CD4-positive, alpha-beta T cell treated with Interleukin-1 beta for 1 hour (primary cell): ENCODE measurements around the gene COL13A1.

ENCODE experiments used
- DNase-seq, 2 donors: peaks; one replicate each; pipeline ENCODE4 v3.0.0-alpha.2; 2020 to 2022

COL13A1 gene

DNA sequence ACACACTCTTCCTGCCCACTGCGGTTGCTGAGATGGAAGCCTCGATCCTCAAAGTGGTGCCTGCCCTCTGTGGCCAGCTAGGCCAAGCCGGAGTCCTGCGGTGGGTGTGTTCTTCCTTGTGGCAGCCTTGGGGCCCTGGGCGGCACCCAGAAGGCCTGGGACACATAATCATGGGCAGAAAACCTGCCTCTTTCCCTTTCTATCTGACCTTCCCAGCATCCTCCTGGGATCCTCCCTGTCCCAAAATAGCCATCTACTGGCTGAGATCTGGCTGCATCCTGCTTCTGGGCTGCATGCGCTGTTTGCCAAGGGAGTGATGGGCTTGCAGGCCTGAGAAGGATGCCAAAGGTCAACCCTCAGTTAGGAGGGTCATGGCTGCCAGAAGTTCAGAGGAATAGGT lies 23.9 kb downstream of the COL13A1 start:
- DNase-seq = no peak

DNA sequence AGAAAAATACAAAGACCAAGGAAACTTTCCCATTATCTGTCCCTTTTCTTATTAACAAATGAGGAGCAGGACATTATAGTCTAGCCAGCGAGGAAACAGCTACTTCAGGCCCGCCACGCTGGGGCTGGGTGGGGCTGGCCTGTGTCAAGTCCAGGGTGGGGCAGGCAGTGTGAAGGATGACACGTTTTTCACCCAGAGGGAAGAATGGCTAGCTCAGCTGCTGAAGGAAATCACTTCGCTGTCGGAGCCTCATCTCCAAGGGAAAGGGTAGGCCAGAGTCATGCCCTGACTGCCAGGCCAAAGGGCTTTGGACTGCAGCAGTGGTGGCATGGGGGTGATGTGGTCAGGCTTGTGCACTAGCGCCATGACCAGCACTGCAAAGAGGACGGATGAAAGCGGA lies 24.4 kb downstream of the COL13A1 start:
- no peak for DNase-seq

DNA sequence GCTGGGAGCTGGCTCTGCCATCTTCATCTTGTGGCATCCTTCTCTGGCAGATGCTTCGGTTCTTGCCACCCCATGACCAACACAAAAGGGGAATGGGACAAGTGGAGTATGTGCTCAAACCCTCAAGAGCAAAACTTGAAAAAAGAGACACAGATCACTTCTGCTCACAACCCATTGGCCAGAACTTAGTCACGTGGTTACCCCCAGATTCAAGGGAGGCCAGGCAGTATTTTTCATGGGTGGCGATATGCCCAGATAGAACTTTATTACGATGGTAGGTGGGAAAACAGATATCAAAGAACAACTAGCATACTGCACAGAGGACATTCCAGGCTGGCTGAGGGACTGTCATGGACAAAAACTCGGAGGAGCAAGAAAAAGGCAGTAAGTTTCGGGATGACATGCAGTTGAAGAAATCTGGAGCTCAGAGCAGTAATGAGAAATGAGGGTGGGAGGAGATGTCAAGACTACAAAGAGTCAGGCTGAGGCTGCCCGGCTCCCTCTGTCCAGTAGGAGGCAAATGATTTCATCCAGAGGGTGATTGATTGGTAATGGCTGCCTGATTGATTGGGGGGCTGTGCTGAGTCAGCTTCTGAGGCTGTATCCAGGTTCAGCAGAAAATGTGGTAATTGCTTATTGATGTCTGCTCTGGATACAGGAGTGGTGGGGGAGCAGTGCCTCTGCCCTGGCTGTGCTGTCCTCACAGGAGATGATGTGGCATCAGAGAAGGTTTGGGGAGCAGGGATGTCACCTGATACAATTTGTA lies 25.3 kb downstream of the COL13A1 start:
- no peak for DNase-seq

DNA sequence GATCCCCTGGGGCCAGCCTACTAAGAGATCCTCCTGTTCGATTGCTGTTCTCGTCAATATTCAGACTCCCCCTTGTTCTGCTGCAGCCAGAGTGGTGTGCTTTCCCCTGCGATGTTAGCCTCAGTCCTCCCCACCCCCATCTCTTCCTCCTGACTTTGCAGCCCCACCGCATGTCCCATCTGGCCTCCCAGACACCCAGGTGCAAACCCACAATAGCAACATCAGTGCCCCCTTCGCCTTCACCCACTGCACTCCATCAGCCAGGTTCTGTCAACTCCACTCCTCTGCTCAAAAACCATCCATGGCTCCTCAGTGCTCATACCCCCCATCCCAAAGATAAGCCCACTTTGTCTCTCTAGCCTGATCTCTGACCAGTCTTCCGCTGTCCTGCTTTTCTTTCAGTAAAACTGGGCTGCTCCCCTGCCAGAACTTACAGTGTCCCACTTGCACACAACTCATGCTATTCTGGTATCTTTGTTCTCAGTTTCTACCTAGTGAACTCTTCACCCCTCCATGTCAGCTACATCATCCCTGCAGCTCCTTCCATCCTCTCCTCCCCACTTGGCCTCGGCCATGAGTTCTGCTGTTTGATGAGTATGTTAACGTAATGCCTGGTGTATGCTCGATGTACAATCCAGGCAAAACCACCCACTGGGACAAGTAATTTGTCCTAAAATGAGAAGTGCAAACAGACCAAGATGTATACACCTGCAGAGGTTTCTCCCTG lies 26.6 kb downstream of the COL13A1 start:
- DNase-seq = no peak

DNA sequence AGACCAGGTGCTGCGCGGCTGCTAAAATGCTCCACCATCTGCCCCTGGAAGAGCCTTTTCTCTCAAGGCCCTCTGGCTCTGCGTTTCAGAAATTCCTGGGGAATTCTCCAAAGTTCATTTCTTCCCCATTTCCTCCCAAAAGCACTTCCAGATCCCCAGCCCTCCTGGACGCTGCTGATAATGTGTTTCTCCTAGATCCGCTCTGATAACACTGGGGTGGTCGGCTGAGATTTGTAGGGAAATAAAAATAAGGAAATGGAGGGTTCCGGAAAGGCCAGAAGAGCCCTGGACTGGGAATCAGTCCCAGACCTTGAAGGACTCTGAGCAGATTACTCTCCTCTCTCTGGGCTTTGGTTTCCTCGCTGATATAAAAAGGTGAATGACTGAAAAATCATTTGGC lies 28.1 kb downstream of the COL13A1 start:
- no peak for DNase-seq

DNA sequence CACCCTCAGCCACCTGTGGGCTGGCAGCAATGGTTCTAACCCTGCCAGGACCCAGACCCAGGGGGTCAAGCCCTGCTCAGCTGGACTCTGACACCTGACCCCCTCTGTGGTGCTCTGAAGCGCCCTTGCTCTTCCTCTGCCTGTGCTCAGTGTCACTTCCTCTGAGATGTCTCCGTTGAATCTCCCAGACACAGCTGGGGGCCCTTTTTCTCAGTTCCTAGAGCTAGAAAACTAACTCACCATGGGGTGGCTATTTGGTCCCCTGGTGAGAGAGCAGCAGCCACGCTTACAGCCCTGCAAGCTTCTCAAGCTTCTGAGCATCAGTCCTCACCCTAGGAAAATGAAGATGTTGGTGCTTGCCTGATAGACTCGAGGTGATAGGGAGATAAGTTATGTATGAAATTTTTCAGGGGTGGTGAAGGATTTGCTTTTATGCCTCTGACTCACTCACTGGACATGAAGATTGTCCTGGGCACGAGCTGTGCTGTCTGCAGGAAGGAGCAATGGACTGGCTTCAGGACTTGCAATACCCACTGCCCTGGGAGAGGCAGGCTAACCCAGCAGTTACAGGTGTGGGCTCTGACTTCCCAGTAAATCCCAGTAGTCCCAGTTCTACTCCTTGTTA lies 29.6 kb downstream of the COL13A1 start:
- no peak for DNase-seq

DNA sequence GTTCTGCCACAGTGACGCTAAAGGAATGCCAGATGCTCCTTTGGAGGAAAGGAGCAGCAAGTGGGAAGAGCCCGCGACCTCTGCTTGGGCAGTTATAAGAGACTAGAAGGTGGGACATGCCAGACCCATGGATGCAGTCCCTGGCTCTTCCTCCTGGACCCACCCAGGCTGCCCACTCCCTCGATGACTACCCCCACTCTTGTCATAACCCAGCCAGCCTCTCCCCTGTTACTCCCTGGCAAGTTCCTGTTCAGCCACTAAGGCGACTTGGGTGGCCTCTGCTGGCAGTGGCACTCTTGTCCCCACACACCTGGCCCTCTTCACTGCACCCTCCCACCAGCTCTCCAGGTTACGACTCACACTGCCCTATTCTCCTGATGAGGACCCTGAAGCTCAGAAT lies 33.5 kb downstream of the COL13A1 start:
- no peak for DNase-seq

DNA sequence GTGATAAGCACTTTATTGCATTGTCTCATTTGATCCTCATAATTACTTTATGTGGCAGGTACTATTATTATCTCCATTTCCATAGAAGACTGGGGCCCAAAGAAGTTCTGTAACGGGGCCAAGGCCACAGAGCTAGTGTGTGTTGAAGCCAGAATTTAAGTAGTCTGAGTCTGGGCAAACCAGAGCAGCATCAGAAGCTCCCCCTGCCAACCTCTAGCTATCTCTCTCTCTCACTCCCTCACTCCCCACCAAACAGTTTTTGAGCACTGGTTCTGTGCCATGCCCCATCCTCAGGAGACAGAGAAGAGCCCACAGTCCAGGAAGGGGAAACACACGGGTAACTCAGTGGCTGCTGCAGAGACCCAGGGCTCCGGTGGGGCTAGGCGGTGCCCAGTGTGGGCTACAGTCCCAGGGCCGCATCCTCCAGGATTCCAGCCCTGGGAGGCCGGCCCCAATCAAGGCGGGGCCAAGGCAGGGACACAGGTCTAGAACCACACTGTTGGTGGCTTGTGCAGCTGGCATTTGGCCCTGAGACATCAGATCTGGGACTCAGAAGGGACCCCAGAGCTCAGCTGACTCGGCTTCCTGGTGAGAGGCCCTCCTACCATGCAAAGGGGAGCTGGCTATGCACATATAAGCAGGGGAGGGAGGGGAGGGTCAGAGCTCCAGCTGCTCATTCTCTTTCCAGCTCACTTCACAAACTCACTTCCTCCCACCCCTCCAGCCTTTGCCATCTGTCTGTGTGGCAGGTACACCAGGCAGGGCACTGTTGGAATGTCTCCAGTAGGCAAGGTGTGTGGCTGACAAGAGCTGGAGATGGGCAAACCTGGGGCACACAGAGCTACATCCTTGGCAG lies 34.4 kb downstream of the COL13A1 start:
- DNase-seq = no peak

DNA sequence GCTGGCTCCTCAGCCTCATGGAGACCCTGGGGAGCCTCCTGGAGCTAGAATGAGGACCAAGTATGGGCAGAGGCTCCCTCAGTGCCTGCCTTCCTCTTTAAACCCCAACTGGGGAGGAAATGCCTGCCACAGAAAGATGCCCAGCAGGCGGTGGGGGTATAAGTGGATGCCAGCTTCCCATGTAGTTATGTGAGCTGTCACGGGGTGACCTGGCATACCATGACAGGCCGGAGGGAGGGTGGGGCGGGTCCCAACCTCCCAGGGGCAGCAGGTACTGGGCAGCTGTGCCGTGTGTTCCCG lies 35.0 kb downstream of the COL13A1 start:
- DNase-seq = no peak

DNA sequence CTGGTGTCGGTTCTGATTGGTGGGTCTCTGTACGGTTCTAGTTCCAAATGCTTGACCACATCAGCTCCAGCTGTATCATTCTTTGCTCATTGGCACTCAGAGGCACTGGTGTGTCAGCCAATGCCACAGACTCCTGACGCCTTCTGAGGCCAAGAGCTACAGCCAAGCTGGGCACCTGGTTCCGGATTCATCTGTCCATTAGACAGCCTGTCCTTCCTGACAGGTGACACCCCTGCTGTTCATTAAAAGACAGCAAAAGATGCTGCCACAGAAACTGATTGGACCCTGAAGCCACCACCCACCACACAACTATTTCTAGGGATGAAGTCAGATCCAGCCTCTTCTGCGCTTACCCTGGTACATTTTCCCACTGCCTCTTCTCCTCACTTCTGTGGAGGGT lies 35.6 kb downstream of the COL13A1 start:
- no peak for DNase-seq

DNA sequence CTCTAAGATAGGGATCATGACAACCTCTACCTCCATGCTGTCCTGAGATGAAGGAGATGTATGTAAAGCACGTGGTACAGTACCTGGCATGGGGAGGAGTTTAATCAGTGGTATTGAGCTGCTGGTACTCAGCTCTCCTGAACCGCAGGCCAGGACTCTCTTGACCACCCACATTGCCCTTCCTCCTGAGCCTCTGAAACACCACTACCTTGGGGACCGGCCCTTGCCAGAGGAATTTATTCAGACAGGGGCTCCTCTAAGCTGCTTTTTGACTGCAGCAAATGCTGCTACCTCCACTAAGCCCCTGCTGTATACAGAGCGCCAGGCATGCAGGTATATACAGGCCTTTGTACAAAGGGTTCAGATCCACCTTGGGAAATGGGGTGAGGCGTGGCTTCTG lies 36.7 kb downstream of the COL13A1 start:
- DNase-seq = no peak

DNA sequence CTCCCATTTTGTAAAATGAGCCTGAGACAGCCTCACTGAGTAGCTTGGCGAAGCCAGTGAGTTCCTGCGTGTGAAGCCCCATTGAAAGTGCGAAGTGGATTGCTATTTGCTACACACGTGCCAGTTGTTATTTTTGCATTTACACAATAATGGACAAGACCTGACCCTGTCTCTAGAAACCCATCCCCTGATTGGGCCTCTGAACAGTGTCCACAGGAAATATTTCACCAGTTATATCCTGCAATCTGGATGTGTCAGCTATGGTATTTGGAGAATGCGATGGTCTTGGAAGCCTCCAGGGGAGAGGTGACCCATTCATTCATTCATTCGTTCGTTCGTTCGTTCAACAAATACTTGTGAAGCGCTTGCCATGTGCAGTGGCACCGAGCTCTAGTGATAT lies 37.1 kb downstream of the COL13A1 start:
- no peak for DNase-seq

DNA sequence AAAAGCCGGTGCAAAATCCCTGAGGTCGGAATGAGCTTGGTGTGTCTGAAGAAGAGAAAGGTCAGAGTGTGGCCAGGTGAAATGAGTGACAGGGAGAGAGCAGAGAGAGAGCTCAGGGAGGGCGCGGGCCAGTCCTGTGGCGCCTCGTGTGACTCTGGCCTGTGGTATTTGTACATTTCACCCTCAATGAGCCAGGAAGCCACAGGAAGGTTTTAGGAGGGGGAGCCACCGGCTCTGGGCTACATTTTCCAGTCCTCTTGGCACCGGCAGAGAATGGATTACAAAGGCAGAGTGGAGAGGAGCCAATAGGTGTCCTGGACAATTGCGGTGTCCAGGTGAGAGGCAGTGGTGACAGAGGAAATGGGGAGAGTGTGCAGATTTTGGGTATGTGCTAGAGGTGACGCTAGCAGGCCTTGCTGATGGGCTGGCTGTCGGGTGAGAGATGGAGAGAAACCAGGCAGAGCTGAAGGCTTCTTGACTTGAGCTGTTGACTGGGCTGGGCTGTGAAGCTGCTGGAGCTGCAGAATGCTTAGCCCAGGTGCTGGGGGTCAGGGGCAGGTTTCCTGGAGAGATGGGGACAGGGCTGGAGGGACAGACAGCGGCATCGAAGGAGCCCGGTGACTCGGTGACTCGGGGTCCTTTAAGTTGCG lies 38.1 kb downstream of the COL13A1 start:
- no peak for DNase-seq

DNA sequence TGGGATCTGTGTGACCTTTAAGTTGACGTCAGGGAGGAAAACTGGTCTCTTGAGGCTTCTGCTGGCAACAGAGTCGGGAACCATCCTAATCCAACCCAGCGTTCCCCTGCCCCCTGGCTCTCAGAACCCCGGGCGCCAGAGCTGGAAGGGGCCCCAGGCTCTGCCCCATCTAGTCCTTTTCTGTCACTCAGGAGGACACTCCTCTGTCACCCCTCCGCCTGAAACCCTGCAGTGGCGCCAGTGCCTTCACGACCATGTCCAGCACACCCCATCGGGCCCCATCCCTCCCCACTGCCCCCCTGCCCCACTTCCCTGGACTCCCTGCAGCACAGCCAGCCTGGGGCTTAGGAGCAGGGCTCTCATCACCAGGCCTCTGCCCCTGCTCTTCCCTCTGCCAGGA lies 39.1 kb downstream of the COL13A1 start:
- no peak for DNase-seq

DNA sequence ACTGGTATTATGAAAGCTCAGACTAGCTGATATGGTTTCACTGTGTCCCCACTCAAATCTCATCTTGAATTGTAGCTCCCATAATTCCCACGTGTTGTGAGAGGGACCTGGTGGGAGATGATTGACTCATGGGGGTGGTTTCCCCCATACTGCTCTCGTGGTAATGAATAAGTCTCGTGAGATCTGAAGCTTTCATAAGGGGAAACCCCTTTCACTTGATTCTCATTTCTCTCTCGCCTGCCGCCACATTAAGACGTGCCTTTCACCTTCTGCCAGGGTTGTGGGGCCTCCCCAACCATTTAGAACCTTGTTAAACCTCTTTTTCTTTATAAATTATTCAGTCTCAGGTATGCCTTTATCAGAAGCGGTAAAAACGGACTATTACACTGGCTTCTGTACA lies 40.3 kb downstream of the COL13A1 start:
- no peak for DNase-seq

DNA sequence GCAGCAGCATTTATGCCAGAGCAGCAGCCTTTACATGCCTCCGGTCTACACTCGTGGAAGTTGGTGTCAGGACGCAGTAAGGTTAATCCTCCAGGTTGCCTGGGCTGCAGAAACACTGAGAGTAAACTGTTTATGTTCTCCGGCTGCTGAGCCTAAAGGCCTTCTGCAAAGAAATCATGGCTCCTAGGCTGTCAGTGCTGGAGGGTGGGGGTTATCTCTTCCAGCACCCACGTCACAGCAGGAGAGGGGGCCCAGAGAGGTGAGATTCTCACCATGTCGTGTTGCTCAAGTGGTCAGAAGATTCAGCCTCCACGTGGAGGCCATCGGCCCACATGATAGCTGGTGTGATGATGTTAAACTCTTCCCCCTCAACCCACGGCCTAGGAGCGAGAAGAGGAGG lies 41.2 kb downstream of the COL13A1 start:
- DNase-seq = no peak

DNA sequence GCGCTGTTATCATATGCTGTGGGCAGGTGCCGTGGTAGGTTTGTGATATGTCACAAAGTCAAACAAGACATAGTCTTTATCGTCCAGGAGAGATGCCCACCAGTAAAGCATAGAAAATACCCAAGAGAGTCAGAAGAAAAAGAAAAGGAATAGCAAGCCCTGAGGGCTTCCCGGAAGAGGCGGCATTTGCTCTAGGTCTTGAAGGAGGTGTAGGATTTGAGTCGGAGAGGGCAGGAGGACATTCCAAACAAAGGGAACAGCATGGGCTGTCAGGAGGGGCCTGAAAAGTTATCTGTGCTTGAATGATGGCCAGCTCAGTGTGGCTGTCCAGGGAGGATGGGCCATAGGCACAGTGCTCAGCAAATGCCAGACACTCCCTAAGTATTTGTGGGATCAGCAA lies 42.2 kb downstream of the COL13A1 start:
- no peak for DNase-seq

DNA sequence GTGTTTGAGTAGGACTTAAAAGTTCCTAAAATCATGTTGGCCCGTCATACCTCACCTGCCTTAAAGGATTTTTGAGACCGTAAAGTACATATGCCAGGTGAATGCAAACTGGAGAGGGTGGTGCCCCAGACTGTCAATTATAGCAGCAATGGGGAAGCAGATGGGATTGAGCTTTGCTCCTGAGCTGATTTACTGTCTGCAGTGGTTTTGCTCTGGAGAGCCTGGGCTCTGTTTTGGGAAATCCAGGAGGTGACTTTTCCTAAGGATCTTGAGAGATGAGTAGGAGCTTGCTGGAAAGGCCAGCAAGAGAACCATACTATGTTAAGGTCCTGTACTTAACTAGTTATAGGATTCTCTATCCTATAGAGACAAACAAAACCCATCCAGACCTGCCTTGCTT lies 43.0 kb downstream of the COL13A1 start:
- no peak for DNase-seq

DNA sequence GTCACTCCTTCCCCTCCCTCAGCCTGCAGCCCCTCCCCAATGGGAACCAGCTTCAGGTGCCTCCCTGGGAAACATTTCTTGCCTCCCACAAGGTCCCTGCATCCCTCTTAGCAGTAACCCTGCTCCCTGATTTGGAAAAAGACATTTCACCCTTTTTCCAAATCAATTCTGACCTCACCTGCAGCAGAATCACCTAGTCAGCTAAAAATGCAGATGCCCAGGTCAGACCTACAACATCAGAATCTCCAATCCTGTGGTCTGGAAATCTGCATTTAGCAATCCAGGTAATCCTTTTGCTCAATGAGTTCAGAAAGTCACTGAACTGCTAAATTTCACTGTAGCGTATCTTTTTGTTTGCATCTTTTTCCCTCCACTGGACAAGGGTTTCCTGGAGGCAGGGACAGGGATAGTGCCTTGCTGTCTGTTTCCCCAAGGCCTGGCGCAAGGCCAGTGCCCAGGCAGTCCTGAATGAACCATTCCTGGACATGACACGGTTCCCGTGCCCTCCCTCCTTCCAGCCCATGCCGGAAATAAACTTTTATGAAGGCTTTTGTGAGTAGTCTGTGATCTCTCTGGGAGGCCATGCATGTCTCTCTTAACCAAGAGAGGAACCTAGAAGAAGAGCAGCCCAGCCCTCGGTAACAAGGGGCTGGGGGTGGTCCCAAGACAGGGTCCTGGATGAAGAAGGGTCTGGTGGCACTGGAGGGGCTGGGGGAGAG lies 44.0 kb downstream of the COL13A1 start:
- no peak for DNase-seq

DNA sequence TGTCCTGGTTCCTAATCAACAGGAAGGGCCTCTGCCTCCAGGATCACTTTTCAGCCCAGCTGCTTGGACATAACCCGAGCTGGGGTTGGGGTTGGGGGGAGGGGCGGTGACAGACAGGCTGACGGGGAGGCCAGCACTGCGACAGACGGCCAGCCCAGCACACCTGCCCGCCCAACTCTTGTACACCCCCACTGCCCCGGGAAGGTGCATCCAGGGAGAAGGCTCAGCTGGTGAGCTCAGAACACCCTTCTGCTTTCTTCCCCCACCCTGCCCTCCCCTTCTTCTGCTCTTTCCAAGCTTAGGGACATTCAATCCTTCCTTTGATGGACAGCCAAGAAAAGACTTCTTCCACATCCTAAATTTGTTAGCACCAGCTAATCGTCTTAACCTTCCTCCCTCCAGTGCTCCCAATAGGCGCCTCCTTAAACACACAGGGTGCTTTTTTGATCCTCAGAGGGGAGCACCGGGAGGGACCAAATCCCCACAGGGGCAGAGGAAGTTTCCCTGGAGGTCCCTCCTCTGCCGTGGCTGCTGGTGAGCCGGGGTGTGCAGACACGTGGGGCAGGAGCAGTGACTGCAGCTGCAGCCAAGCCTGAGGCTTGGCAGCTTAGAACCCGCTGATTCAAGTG lies 44.7 kb downstream of the COL13A1 start:
- no peak for DNase-seq

DNA sequence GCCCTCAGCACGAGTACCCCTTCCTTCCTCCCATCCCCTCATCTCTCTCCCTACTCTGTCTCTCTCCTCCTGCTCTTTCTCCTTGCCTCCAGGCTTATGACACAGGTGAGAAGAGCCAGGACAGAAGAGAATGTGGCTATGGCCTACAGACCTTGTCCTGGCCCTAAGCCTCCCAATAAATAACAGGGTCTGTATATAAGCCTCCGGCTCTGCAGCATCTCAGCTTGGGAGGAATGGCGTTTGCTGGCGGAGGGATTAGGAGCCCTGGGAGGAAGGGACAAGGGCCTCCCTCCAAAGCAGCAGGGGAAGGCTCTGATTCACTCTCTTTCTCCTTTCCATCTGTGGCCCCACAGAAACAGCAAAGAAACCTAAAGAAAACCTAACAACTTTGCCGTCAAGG lies 45.8 kb downstream of the COL13A1 start:
- no peak for DNase-seq

DNA sequence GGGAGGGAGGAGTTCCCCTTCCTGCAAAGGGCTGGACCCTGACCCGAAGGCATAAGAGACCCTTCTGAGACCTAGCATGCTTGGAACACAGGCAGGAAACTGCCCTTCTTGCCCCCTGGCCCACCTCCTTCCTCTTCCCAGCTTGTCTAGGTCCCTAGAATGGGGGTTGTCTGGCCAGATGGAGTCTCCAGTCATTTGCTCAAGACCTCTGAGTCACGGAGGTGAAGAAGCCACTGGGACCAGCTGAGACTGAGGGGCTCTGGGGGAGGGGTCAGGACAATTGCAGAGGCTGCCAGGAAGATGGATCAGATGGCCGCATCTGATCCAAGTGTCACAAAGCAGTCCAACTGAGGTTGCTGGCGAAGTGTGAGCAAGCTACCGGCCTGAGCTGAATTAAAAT lies 46.2 kb downstream of the COL13A1 start:
- no peak for DNase-seq
